KMS-11 (cell line): Measurements from ENCODE around the gene KLF15.

Source experiments
- H2AFZ ChIP-seq: fragments of 200-600 bp; sonication (generic); 2 replicates; pipeline ENCODE4 v1.6.1; 2016; ENCODE audit warnings: antibody characterized with exemption, mixed run types, low read depth
- H3K27ac ChIP-seq: fragments of 200-600 bp; sonication (generic); 2 replicates; pipeline ENCODE4 v1.6.1; 2016; ENCODE audit warnings: mild to moderate bottlenecking, mixed run types
- H3K27me3 ChIP-seq: fragments of 200-600 bp; sonication (generic); 2 replicates; pipeline ENCODE4 v1.6.1; 2017; ENCODE audit warnings: mild to moderate bottlenecking, low read depth, mixed run types, moderate library complexity; ENCODE audit not compliant: insufficient read depth
- H3K36me3 ChIP-seq: fragments of 200-600 bp; sonication (generic); 2 replicates; pipeline ENCODE4 v1.6.1; 2017; ENCODE audit warnings: mild to moderate bottlenecking, mixed run types; ENCODE audit not compliant: insufficient read depth
- H3K4me1 ChIP-seq: fragments of 200-600 bp; sonication (generic); 2 replicates; pipeline ENCODE4 v1.6.1; 2016; ENCODE audit warnings: mild to moderate bottlenecking, low read depth, mixed run types; ENCODE audit not compliant: poor library complexity, severe bottlenecking
- H3K4me2 ChIP-seq: fragments of 200-600 bp; sonication (generic); 2 replicates; pipeline ENCODE4 v1.7.0; 2016; ENCODE audit warnings: mild to moderate bottlenecking, mixed run types
- H3K4me3 ChIP-seq: fragments of 200-600 bp; sonication (generic); IDR thresholded peaks from 2 replicates; pipeline ENCODE4 v1.6.1; 2017; ENCODE audit warnings: low read depth, low read length, mixed read lengths; ENCODE audit not compliant: insufficient read depth
- H3K79me2 ChIP-seq: fragments of 200-600 bp; sonication (generic); 2 replicates; pipeline ENCODE4 v1.6.1; 2016; ENCODE audit warnings: low read depth, mixed run types; ENCODE audit not compliant: insufficient read depth
- H3K9ac ChIP-seq: fragments of 200-600 bp; sonication (generic); 2 replicates; pipeline ENCODE4 v1.6.1; 2016; ENCODE audit warnings: mild to moderate bottlenecking, mixed run types
- H4K20me1 ChIP-seq: fragments of 200-600 bp; sonication (generic); 2 replicates; pipeline ENCODE4 v1.6.1; 2016; ENCODE audit warnings: mild to moderate bottlenecking, mixed run types; ENCODE audit not compliant: insufficient read depth
- TF ChIP-seq, protein P1 (sequence below): fragments of 200-600 bp; sonication (generic); conservative IDR thresholded peaks from 2 replicates; pipeline ENCODE4 v1.6.1; 2017; ENCODE audit warnings: low read depth, mild to moderate bottlenecking, antibody characterized with exemption, low read length, moderate library complexity, mixed read lengths

Gene KLF15

DNA sequence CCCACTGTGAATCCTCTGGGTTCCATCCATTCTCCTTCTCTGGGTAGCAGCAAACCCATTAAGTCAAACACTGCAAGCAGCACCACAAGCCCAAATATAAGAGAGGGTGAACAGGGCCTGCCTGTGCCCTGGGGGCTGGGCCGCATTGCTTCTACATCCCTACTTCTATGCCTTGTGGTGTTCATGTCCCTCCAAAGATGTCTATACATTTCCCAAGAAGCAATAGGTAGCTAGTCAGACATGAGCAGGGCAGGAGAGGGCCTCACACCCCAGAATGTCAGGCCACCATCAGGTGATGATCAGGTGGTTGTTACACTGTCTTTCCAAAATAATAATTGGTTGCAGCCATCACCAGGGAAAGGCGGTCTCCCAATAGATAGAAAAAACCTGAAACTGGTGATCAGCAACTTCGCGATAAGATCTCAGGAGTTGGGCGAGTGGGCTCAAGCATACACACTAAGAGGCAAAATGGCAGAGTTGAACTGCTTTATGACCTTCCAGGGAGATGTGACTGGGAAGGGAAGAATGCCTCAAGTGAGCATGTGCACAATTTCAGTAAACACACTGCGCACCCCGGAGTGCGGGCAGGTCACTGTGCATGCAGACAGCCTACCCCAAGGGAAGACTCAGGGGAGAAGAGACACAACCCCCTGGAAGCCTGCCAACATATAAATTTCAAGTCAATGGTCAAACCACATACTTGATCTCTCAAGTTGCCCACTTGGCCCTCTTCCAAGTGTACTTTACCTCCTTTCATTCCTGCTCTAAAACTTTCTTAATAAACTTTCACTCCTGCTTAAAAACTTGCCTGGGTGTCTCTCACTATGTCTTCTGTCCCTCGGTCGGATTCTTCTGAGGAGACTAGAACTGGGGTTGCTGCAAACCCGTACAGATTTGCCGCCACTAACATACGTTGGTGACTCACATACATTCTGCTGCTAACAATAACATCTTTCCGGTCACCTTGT lies 39.9 kb downstream of the KLF15 start:
- no peaks in the 10 kb centered on the region for H4K20me1 ChIP-seq
- TF ChIP-seq, protein P1, sequence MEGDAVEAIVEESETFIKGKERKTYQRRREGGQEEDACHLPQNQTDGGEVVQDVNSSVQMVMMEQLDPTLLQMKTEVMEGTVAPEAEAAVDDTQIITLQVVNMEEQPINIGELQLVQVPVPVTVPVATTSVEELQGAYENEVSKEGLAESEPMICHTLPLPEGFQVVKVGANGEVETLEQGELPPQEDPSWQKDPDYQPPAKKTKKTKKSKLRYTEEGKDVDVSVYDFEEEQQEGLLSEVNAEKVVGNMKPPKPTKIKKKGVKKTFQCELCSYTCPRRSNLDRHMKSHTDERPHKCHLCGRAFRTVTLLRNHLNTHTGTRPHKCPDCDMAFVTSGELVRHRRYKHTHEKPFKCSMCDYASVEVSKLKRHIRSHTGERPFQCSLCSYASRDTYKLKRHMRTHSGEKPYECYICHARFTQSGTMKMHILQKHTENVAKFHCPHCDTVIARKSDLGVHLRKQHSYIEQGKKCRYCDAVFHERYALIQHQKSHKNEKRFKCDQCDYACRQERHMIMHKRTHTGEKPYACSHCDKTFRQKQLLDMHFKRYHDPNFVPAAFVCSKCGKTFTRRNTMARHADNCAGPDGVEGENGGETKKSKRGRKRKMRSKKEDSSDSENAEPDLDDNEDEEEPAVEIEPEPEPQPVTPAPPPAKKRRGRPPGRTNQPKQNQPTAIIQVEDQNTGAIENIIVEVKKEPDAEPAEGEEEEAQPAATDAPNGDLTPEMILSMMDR: no peak

DNA sequence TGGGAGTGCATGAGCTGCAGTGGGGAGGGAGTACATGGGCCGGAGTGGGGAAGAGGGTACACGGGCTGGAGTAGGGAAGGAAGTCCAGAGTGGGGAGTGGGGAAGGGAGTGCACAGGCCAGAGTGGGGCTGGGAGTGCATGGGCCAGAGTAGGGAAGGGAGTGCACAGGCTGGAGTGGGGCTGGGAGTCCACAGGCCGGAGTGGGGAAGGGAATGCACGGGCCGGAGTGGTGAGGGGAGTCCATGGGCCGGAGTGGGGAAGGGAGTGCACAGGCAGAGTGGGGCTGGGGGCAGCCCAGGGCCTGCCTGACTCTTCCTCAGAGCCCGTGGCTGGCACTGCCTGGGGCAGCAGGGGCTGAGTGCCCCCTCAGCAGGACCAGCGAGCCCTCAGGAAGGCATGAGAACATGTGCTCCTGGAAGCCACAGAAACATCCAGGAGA lies 40.7 kb downstream of the KLF15 start:
- H3K79me2 ChIP-seq: no peaks in the 10 kb centered on the region
- H3K4me1 ChIP-seq: no peaks in the 10 kb centered on the region
- no peak overlapping the region for H3K4me3 ChIP-seq
- H4K20me1 ChIP-seq: no peaks in the 10 kb centered on the region
- H3K27ac ChIP-seq: no peak overlapping the region
- H3K4me2 ChIP-seq: no peak overlapping the region
- no peak overlapping the region for H2AFZ ChIP-seq
- TF ChIP-seq, protein P1: no peak
- no peaks in the 10 kb centered on the region for H3K36me3 ChIP-seq
- H3K9ac ChIP-seq: no peak overlapping the region
- H3K27me3 ChIP-seq: no peaks in the 10 kb centered on the region

More for the DNA sequence above, 39.9 kb downstream of the KLF15 start:
- H3K4me1 ChIP-seq: no peaks in the 10 kb centered on the region
- no peak overlapping the region for H3K4me3 ChIP-seq
- no peak overlapping the region for H3K9ac ChIP-seq
- no peaks in the 10 kb centered on the region for H3K27me3 ChIP-seq
- H3K79me2 ChIP-seq: no peaks in the 10 kb centered on the region
- no peak overlapping the region for H3K4me2 ChIP-seq
- H3K27ac ChIP-seq: no peak overlapping the region
- H3K36me3 ChIP-seq: no peaks in the 10 kb centered on the region
- H2AFZ ChIP-seq: no peak overlapping the region

DNA sequence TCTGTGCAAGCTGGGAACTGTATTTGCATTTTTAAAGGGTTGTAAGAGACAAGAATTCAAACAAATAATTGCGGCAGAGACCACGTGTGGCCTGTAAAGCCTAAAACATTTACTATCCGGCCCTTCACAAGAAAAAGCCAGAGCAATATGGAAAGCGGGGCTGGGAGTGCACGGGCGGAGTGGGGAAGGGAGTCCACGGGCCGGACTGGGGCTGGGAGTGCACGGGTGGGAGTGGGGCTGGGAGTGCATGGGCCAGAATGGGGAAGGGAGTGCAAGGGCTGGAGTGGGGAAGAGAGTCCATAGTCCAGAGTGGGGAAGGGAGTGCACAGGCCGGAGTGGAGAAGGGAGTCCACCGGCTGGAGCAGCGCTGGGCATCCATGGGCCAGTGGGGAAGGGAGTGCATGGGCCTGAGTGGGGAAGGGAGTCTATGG lies 41.2 kb downstream of the KLF15 start:
- H4K20me1 ChIP-seq: no peaks in the 10 kb centered on the region
- H3K27me3 ChIP-seq: no peaks in the 10 kb centered on the region
- H3K4me1 ChIP-seq: no peaks in the 10 kb centered on the region
- no peak overlapping the region for H3K9ac ChIP-seq
- TF ChIP-seq, protein P1: no peak
- no peak overlapping the region for H3K4me2 ChIP-seq
- no peaks in the 10 kb centered on the region for H3K79me2 ChIP-seq
- no peak overlapping the region for H2AFZ ChIP-seq
- no peaks in the 10 kb centered on the region for H3K36me3 ChIP-seq
- H3K4me3 ChIP-seq: no peak overlapping the region
- H3K27ac ChIP-seq: no peak overlapping the region

DNA sequence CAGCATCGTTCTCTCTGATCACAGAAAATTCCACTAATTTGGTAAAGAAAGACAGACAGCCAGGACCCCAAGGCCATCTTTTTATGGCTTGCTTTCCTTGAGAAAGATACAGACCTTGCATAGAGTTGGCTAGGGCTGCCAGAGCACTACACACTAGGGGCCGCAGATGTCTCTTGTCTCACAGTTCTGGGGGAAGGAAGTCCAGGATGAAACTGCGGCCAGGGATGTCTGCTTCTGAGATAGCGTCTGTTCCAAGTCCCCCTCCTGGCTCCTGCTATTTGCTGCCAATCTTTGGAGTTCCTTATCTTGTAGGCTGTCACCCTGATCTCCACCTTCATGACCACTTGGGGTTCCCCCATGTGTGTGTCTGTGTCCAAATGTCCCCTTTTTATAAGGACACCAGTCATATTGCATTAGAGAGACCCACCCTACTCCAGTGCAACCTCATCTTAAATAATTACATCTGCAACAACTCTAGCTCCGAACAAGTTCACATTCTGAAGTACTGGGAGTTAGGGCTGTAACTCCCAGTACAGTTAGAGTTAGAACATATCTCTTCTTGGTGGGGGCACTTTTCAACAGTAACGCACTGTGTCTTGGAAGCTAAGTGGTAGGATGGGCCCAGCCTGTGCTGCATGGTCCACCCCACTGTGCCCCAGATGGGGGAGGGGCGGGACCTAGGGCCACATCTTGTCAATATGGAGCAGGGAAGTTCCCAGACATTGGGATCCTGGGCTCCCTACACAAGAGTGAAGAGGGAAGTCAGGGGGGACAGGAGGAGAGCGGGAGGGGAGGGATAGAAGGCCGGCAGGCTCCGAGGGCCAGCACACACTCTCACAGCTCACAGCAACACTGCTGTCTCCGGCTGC lies 42.2 kb downstream of the KLF15 start:
- H3K27ac ChIP-seq: no peak overlapping the region
- H3K27me3 ChIP-seq: no peaks in the 10 kb centered on the region
- no peak overlapping the region for H3K4me3 ChIP-seq
- no peak overlapping the region for H3K9ac ChIP-seq
- no peaks in the 10 kb centered on the region for H4K20me1 ChIP-seq
- no peak overlapping the region for H2AFZ ChIP-seq
- no peak overlapping the region for H3K4me2 ChIP-seq
- TF ChIP-seq, protein P1: no peak
- H3K4me1 ChIP-seq: no peaks in the 10 kb centered on the region
- H3K36me3 ChIP-seq: no peaks in the 10 kb centered on the region
- H3K79me2 ChIP-seq: no peaks in the 10 kb centered on the region
